Measurements from ENCODE around the gene SLC5A2.
"Not testable (repeated sequence)": the region's sequence is repeated elsewhere in the genome, so short reads cannot be mapped to it uniquely, and the experiment has no call there.

SLC5A2 gene

GRCh38 chr16:31530405-31530804 lies 47.5 kb downstream of the SLC5A2 start:
- no peak for DNase-seq

- DNase-seq: no peak
Observed at GRCh38 chr16:31531096-31531495, 48.2 kb downstream of the SLC5A2 start.

- DNase-seq: no peak
Observed at GRCh38 chr16:31532120-31532519, 49.2 kb downstream of the SLC5A2 start.

- DNase-seq: no peak
Observed at GRCh38 chr16:31532896-31533295, 50.0 kb downstream of the SLC5A2 start.

GRCh38 chr16:31535737-31536136 lies 52.8 kb downstream of the SLC5A2 start:
- DNase-seq: no peak

GRCh38 chr16:31536804-31537361 lies 54.0 kb downstream of the SLC5A2 start:
- DNase-seq: no peak

GRCh38 chr16:31537362-31538242 lies 54.7 kb downstream of the SLC5A2 start:
- no peak for DNase-seq

GRCh38 chr16:31538243-31538598 lies 55.3 kb downstream of the SLC5A2 start:
- not testable (repeated sequence) for DNase-seq

- not testable (repeated sequence) for DNase-seq
Observed at GRCh38 chr16:31539762-31540161, 56.8 kb downstream of the SLC5A2 start.
